Measurements from ENCODE around the gene LRP11. TPM values are rescaled to one million over a fixed set of nuclear protein-coding genes. Genes with fewer than 3 reads are reported as not detected.

Gene LRP11
- total and polyA plus RNA-seq, 2 donors from 2014 or later: 22.1 to 34.0 TPM

DNA sequence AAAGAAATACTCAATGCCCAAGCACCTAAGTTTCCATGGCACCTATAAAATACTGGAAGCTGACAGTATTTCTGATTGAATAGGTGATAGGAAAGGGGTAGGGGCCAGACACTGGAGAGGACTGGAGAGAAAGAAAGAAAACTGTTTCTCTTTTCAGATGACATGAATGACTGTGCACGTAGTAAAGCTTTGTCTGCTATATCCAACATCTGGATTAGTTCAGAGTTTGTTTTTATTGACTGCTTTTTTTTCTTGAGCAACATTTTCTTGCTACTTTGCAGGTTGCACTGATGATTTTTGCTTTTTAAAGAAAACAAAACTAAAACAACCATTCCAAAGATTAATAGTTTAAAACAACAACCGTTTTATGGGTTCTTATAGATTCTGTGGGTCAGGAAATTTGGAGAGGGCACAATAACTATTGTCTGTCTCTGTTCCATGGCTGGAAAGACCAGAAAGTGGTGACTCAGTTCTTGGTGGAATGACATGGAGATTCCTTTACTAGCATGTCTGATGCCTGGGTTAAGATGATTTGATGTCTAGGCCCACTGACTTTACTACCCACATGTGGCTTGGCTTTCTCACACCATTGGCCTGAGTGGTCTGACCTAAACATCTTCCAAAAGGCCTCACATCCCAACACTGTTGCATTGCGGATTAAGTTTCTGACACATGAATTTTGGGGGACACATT lies 12.2 kb upstream of the LRP11 start:
- no peaks in the 10 kb centered on the region for H3K27me3 ChIP-seq (ENCODE audit: control insufficient read depth, insufficient read depth, low read length)
- H3K4me3 ChIP-seq (ENCODE audit: low read length in 3 of 3): no peak overlapping the region
- H3K9ac ChIP-seq (ENCODE audit: low read length in 3 of 3): no peak overlapping the region
- FAIRE-seq: no peak
- H3K4me1 ChIP-seq (ENCODE audit: control insufficient read depth in 2 of 3, insufficient read depth in 2 of 3, low read depth in 1 of 3, low read length in 3 of 3): no peaks in the 10 kb centered on the region
- H3K36me3 ChIP-seq (ENCODE audit: control insufficient read depth in 2 of 3, insufficient read depth in 3 of 3, low read length in 3 of 3): no peaks in the 10 kb centered on the region
- TF ChIP-seq, protein P1, sequence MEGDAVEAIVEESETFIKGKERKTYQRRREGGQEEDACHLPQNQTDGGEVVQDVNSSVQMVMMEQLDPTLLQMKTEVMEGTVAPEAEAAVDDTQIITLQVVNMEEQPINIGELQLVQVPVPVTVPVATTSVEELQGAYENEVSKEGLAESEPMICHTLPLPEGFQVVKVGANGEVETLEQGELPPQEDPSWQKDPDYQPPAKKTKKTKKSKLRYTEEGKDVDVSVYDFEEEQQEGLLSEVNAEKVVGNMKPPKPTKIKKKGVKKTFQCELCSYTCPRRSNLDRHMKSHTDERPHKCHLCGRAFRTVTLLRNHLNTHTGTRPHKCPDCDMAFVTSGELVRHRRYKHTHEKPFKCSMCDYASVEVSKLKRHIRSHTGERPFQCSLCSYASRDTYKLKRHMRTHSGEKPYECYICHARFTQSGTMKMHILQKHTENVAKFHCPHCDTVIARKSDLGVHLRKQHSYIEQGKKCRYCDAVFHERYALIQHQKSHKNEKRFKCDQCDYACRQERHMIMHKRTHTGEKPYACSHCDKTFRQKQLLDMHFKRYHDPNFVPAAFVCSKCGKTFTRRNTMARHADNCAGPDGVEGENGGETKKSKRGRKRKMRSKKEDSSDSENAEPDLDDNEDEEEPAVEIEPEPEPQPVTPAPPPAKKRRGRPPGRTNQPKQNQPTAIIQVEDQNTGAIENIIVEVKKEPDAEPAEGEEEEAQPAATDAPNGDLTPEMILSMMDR (IDR thresholded peaks at IDR 0.05; ENCODE audit: borderline replicate concordance, extremely low read depth, insufficient read depth): no peak
- intact Hi-C loops (cut with DNase I): no loop called here
- DNase-seq: no peak
- H3K27ac ChIP-seq (ENCODE audit: low read depth in 2 of 2, low read length in 2 of 2): no peak overlapping the region
- H3K9me3 ChIP-seq (ENCODE audit: control insufficient read depth in 2 of 3, insufficient read depth in 1 of 3, low read length in 3 of 3): no peaks in the 10 kb centered on the region

DNA sequence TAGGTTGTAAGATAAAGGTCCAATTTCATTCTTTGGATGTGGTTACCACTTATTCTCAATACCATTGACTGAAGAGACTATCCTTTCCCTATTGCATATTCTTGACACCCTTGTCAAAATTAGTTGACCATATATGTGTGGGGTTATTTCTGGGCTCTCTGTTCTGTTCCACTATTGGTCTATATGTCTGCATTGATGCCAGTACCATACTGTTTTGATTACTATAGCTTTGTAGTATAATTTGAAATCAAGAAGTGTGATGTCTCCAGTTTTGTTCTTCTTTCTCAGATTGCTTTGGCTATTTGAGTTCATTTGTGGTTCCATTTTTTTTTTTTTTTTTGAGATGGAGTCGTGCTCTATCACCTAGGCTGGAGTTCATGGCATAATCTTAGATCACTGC lies 8.1 kb upstream of the LRP11 start:
- Histone ChIP-seq H3K27me3 (ENCODE audit: control insufficient read depth, insufficient read depth, low read length) (no peaks in the 10 kb centered on the region), H3K4me1 (ENCODE audit: control insufficient read depth in 2 of 3, insufficient read depth in 2 of 3, low read depth in 1 of 3, low read length in 3 of 3) (peaks cover 0 to 5% (median 0%) of the 10 kb centered on the region in 3 donors), H3K4me3 (ENCODE audit: low read length in 3 of 3) (no peak overlapping the region), H3K9ac (ENCODE audit: low read length in 3 of 3) (no peak overlapping the region), H3K27ac (ENCODE audit: low read depth in 2 of 2, low read length in 2 of 2) (no peak overlapping the region), H3K36me3 (ENCODE audit: control insufficient read depth in 2 of 3, insufficient read depth in 3 of 3, low read length in 3 of 3) (no peaks in the 10 kb centered on the region), H3K9me3 (ENCODE audit: control insufficient read depth in 2 of 3, insufficient read depth in 1 of 3, low read length in 3 of 3) (no peaks in the 10 kb centered on the region)
- no peak for DNase-seq
- FAIRE-seq: no peak
- TF ChIP-seq, protein P1 (IDR thresholded peaks at IDR 0.05; ENCODE audit: borderline replicate concordance, extremely low read depth, insufficient read depth): no peak
- intact Hi-C loops (cut with DNase I): no loop called here

DNA sequence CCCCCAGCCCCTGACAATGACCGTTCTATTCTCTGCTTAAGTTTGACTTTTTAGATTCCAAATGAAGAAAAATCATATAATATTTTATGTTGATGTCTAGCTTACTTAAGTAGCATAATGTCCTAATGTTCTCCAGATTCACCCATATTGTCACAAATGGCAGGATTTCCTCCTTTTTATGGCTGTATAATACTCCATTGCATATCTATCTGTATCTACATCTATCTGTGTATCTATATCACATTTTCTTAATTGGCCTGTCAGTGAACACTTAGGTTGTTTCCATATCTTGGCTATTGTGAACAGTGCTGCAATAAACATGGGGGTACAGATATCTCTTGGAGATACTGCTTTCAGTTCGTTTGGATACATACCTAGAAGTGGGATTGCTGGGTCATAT lies 7.0 kb upstream of the LRP11 start:
- Histone ChIP-seq H3K27ac (ENCODE audit: low read depth in 2 of 2, low read length in 2 of 2) (no peak overlapping the region), H3K4me3 (ENCODE audit: low read length in 3 of 3) (no peak overlapping the region), H3K36me3 (ENCODE audit: control insufficient read depth in 2 of 3, insufficient read depth in 3 of 3, low read length in 3 of 3) (no peaks in the 10 kb centered on the region), H3K4me1 (ENCODE audit: control insufficient read depth in 2 of 3, insufficient read depth in 2 of 3, low read depth in 1 of 3, low read length in 3 of 3) (peaks cover 0 to 5% (median 0%) of the 10 kb centered on the region in 3 donors), H3K9me3 (ENCODE audit: control insufficient read depth in 2 of 3, insufficient read depth in 1 of 3, low read length in 3 of 3) (no peaks in the 10 kb centered on the region), H3K27me3 (ENCODE audit: control insufficient read depth, insufficient read depth, low read length) (no peaks in the 10 kb centered on the region), H3K9ac (ENCODE audit: low read length in 3 of 3) (no peak overlapping the region)
- no peak for DNase-seq
- FAIRE-seq: no peak
- TF ChIP-seq, protein P1 (IDR thresholded peaks at IDR 0.05; ENCODE audit: borderline replicate concordance, extremely low read depth, insufficient read depth): no peak
- intact Hi-C loops (cut with DNase I): no loop called here

Measured in kidney (tissue), 14 donors.